Smooth muscle cell (in vitro differentiated cells): ENCODE data around the gene SLC1A5. TPM values are rescaled to one million over a fixed set of nuclear protein-coding genes. Genes with fewer than 3 reads are reported as not detected.

ENCODE experiments used
- DNase-seq: peaks from one replicate; lab custom pipeline; 2025; ENCODE audit not compliant: unreplicated experiment; lab: John Stamatoyannopoulos, UW
- H2AFZ ChIP-seq: fragments of 200-600 bp; sonication (generic); 2 replicates; pipeline ENCODE4 v1.6.0; 2016; ENCODE audit warnings: antibody characterized with exemption, low read depth, mild to moderate bottlenecking
- H3F3A ChIP-seq: fragments of 200-600 bp; sonication (generic); 2 replicates; pipeline ENCODE4 v1.6.0; 2017; ENCODE audit warnings: antibody characterized with exemption, low read depth
- H3K27ac ChIP-seq: fragments of 200-600 bp; sonication (generic); 2 replicates; pipeline ENCODE4 v1.5.1; 2016; ENCODE audit warnings: low read depth, mild to moderate bottlenecking
- H3K27me3 ChIP-seq: fragments of 200-600 bp; sonication (generic); 2 replicates; pipeline ENCODE4 v1.6.1; 2016; ENCODE audit warnings: low read depth, mild to moderate bottlenecking
- H3K36me3 ChIP-seq: fragments of 200-600 bp; sonication (generic); 2 replicates; pipeline ENCODE4 v1.5.1; 2016; ENCODE audit warnings: low read depth
- H3K4me1 ChIP-seq: fragments of 200-600 bp; sonication (generic); 2 replicates; pipeline ENCODE4 v1.5.1; 2016; ENCODE audit warnings: low read depth
- H3K4me2 ChIP-seq: fragments of 200-600 bp; sonication (generic); 2 replicates; pipeline ENCODE4 v1.6.0; 2016; ENCODE audit warnings: mild to moderate bottlenecking
- H3K4me3 ChIP-seq: fragments of 200-600 bp; sonication (generic); 2 replicates; pipeline ENCODE4 v1.5.1; 2016; ENCODE audit warnings: mild to moderate bottlenecking
- H3K79me2 ChIP-seq: fragments of 200-600 bp; sonication (generic); 2 replicates; pipeline ENCODE4 v1.6.0; 2016; ENCODE audit warnings: low read depth, mild to moderate bottlenecking
- H3K9ac ChIP-seq: fragments of 200-600 bp; sonication (generic); 2 replicates; pipeline ENCODE4 v1.6.0; 2016; ENCODE audit warnings: low read depth
- H3K9me3 ChIP-seq: fragments of 200-600 bp; sonication (generic); replicated peaks from 2 replicates; pipeline ENCODE4 v1.5.1; 2016; ENCODE audit warnings: low read depth
- H4K20me1 ChIP-seq: fragments of 200-600 bp; sonication (generic); 2 replicates; pipeline ENCODE4 v1.6.0; 2016; ENCODE audit warnings: low read depth
- CTCF ChIP-seq: fragments of 200-600 bp; sonication (generic); IDR thresholded peaks from 2 replicates; pipeline ENCODE4 v1.5.1; 2017; ENCODE audit warnings: borderline replicate concordance, mild to moderate bottlenecking, antibody characterized with exemption; ENCODE audit not compliant: insufficient read depth, poor library complexity, severe bottlenecking
- WGBS: methylation state at CpG from one replicate; pipeline ENCODE4 v1.1.7; 2016; ENCODE audit warnings: low lambda C conversion rate; 5-methylcytosine and 5-hydroxymethylcytosine counted together
- polyA plus RNA-seq: library from polyadenylated mRNA; unstranded; fragments of >200 nt; fragmentation: Nextera tagmentation; extraction: Ambion mirVana; gene quantifications from 2 replicates; pipeline ENCODE4 v1.2.1, GENCODE V29; 2016
- total RNA-seq: library from RNA; depleted of rRNA; stranded (reverse); fragments of >200 nt; gene quantifications from 2 replicates; pipeline ENCODE4 v1.2.3, GENCODE V29; 2014

SLC1A5 gene
- total and polyA plus RNA-seq, 2 experiments from 2014 or later, result 101 to 231 TPM

- Histone ChIP-seq H3K9me3 (no peaks in the 10 kb centered on the region), H2AFZ (no peak overlapping the region), H3K4me1 (no peaks in the 10 kb centered on the region), H3K4me2 (no peak overlapping the region), H3K9ac (no peak overlapping the region), H3K36me3 (no peaks in the 10 kb centered on the region), H3K27me3 (no peaks in the 10 kb centered on the region), H3K27ac (no peak overlapping the region), H3K4me3 (no peak overlapping the region), H4K20me1 (peaks cover 12% of the 10 kb centered on the region), H3K79me2 (no peaks in the 10 kb centered on the region), H3F3A (peaks cover 7% of the 10 kb centered on the region)
- no peak for TF ChIP-seq CTCF
- no peak for DNase-seq
- WGBS, result 93% methylated on average over 5 of the region's 5 CpGs
Measured at GRCh38 chr19:46760363-46760762, 28.0 kb downstream of the SLC1A5 start.

GRCh38 chr19:46759817-46760333, 28.5 kb downstream of the SLC1A5 start:
- H3K4me2 ChIP-seq, result no peak overlapping the region
- H2AFZ ChIP-seq, result no peak overlapping the region
- 69% methylated on average over 7 of the region's 7 CpGs for WGBS
- TF ChIP-seq CTCF, result no peak
- H3K4me3 ChIP-seq, result no peak overlapping the region
- no peak for DNase-seq
- H3K79me2 ChIP-seq, result no peaks in the 10 kb centered on the region
- no peaks in the 10 kb centered on the region for H3K27me3 ChIP-seq
- H3K9me3 ChIP-seq, result no peaks in the 10 kb centered on the region
- H3K4me1 ChIP-seq, result no peaks in the 10 kb centered on the region
- no peaks in the 10 kb centered on the region for H3K36me3 ChIP-seq
- peaks cover 12% of the 10 kb centered on the region for H4K20me1 ChIP-seq
- peaks cover 7% of the 10 kb centered on the region for H3F3A ChIP-seq
- no peak overlapping the region for H3K27ac ChIP-seq
- no peak overlapping the region for H3K9ac ChIP-seq

GRCh38 chr19:46759206-46759605, 29.2 kb downstream of the SLC1A5 start:
- H3K36me3 ChIP-seq, result no peaks in the 10 kb centered on the region
- H4K20me1 ChIP-seq, result peaks cover 12% of the 10 kb centered on the region
- H3K9ac ChIP-seq, result no peak overlapping the region
- H3K9me3 ChIP-seq, result no peaks in the 10 kb centered on the region
- no peak overlapping the region for H3K27ac ChIP-seq
- no peaks in the 10 kb centered on the region for H3K27me3 ChIP-seq
- no peak overlapping the region for H2AFZ ChIP-seq
- H3K4me3 ChIP-seq, result no peak overlapping the region
- WGBS, result 94% methylated on average over 6 of the region's 6 CpGs
- no peak for TF ChIP-seq CTCF
- peaks cover 7% of the 10 kb centered on the region for H3F3A ChIP-seq
- DNase-seq, result no peak
- no peak overlapping the region for H3K4me2 ChIP-seq
- H3K4me1 ChIP-seq, result no peaks in the 10 kb centered on the region
- H3K79me2 ChIP-seq, result no peaks in the 10 kb centered on the region

GRCh38 chr19:46756544-46756888, 31.9 kb downstream of the SLC1A5 start:
- Histone ChIP-seq H3F3A (peaks cover 7% of the 10 kb centered on the region), H3K4me2 (no peak overlapping the region), H3K9ac (no peak overlapping the region), H3K4me3 (no peak overlapping the region), H2AFZ (no peak overlapping the region), H3K27ac (no peak overlapping the region), H3K79me2 (no peaks in the 10 kb centered on the region), H3K27me3 (no peaks in the 10 kb centered on the region), H3K9me3 (no peaks in the 10 kb centered on the region), H3K4me1 (no peaks in the 10 kb centered on the region), H4K20me1 (peaks cover 12% of the 10 kb centered on the region), H3K36me3 (no peaks in the 10 kb centered on the region)
- TF ChIP-seq CTCF, result no peak
- 96% methylated on average over 30 of the region's 30 CpGs for WGBS
- DNase-seq, result no peak
